PC-3 (cell line): Measurements from ENCODE around the gene KLHDC8B. TPM values are rescaled to one million over a fixed set of nuclear protein-coding genes. Genes with fewer than 3 reads are reported as not detected.
A peak's percentile ranks its signal among the peaks of the same experiment; 100 is the strongest.

Source experiments
- ATAC-seq: fragments of 200-7000 bp; cut with Tn5 transposase; 2 replicates; pipeline ENCODE4 v1.9.1; 2020; ENCODE audit warnings: mild to moderate bottlenecking, moderate library complexity
- BruUV-seq: library from RNA; stranded (reverse); fragments of 400-500 nt; replicated peaks from 2 replicates; lab custom pipeline; 2021; lab: Mats Ljungman, UMichigan
- CTCF ChIA-PET: fragments of 300-600 bp; sonication (Branson Sonifier 250); formaldehyde crosslinking; loops from one replicate; lab custom pipeline; 2022; ENCODE audit warnings: antibody characterized with exemption; lab: Charles Lee
- POLR2A ChIA-PET: fragments of 300-600 bp; sonication (Branson Sonifier 250); formaldehyde crosslinking; loops from one replicate; lab custom pipeline; 2022; ENCODE audit warnings: antibody characterized with exemption; ENCODE audit not compliant: unreplicated experiment; lab: Charles Lee
- DNase-seq: peaks from one replicate; pipeline ENCODE4 v3.0.0-alpha.2; 2015
- H2AFZ ChIP-seq: fragments of 300-600 bp; sonication (generic); 2 replicates; pipeline ENCODE4 v1.6.0; 2016; ENCODE audit warnings: antibody characterized with exemption, low read length
- H3F3A ChIP-seq: fragments of 300-600 bp; sonication (generic); one replicate; pipeline ENCODE4 v1.6.0; 2017; ENCODE audit warnings: antibody characterized with exemption, low read length, control low read depth, mild to moderate bottlenecking; ENCODE audit not compliant: unreplicated experiment
- H3K27ac ChIP-seq: fragments of 300-600 bp; sonication (generic); 2 replicates; pipeline ENCODE4 v1.5.1; 2016; ENCODE audit warnings: mild to moderate bottlenecking, low read length
- H3K27me3 ChIP-seq: fragments of 300-600 bp; sonication (generic); 2 replicates; pipeline ENCODE4 v1.6.1; 2016; ENCODE audit warnings: low read length, mixed read lengths
- H3K36me3 ChIP-seq: fragments of 300-600 bp; sonication (generic); 2 replicates; pipeline ENCODE4 v1.6.1; 2016; ENCODE audit warnings: low read depth, mixed run types, low read length, mixed read lengths
- H3K4me1 ChIP-seq: fragments of 300-600 bp; sonication (generic); 2 replicates; pipeline ENCODE4 v1.5.1; 2016; ENCODE audit warnings: low read length; ENCODE audit not compliant: insufficient read depth
- H3K4me2 ChIP-seq: fragments of 300-600 bp; sonication (generic); 2 replicates; pipeline ENCODE4 v1.6.0; 2016; ENCODE audit warnings: low read length
- H3K4me3 ChIP-seq: fragments of 300-600 bp; sonication (generic); 2 replicates; pipeline ENCODE4 v1.5.1; 2016; ENCODE audit warnings: mild to moderate bottlenecking, low read length, mixed read lengths
- H3K79me2 ChIP-seq: fragments of 300-600 bp; sonication (generic); 2 replicates; pipeline ENCODE4 v1.6.1; 2017; ENCODE audit warnings: low read length, mixed read lengths
- H3K9ac ChIP-seq: fragments of 300-600 bp; sonication (generic); 2 replicates; pipeline ENCODE4 v1.6.0; 2016; ENCODE audit warnings: mild to moderate bottlenecking, low read length
- H3K9me2 ChIP-seq: fragments of 300-600 bp; sonication (generic); replicated peaks from 2 replicates; pipeline ENCODE4 v1.6.1; 2016; ENCODE audit warnings: mixed run types, low read length, mixed read lengths
- H3K9me3 ChIP-seq: fragments of 300-600 bp; sonication (generic); 2 replicates; pipeline ENCODE4 v1.6.1; 2016; ENCODE audit warnings: low read length, mixed read lengths
- H4K20me1 ChIP-seq: fragments of 300-600 bp; sonication (generic); 2 replicates; pipeline ENCODE4 v1.6.1; 2016; ENCODE audit warnings: low read length, mixed read lengths
- CTCF ChIP-seq: fragments of 300-600 bp; sonication (generic); conservative IDR thresholded peaks from 2 replicates; pipeline ENCODE4 v1.5.1; 2017; ENCODE audit warnings: antibody characterized with exemption, low read depth, mild to moderate bottlenecking, low read length
- EZH2 ChIP-seq: fragments of 300-600 bp; sonication (generic); IDR thresholded peaks from one replicate; pipeline ENCODE4 v1.6.1; 2017; ENCODE audit warnings: antibody characterized with exemption, mild to moderate bottlenecking, low read length; ENCODE audit not compliant: unreplicated experiment
- EZH2phosphoT487 ChIP-seq: fragments of 300-600 bp; sonication (generic); IDR thresholded peaks from 2 replicates; pipeline ENCODE4 v1.6.1; 2018; ENCODE audit warnings: mild to moderate bottlenecking, antibody characterized with exemption, low read length, borderline replicate concordance
- intact Hi-C: fragments of 100-400 bp; cut with micrococcal nuclease; formaldehyde crosslinking; loops from 2 replicates; pipeline ENCODE4 v1.9.0; 2023
- total RNA-seq: library from RNA; depleted of rRNA; stranded (reverse); fragments of >200 nt; gene quantifications from 2 replicates; pipeline ENCODE4 v1.2.3, GENCODE V29; 2014

The KLHDC8B gene
- total RNA-seq, 1 experiment from 2014 or later = 34.4 TPM

- CTCF ChIA-PET = no interaction called here
- intact Hi-C loops = loop anchor here (5.0 kb wide), 1 partner anchor 170 kb away; the partner anchor contains the start of gene USP4
- H3K27me3 ChIP-seq = no peaks in the 10 kb centered on the region
- H3K27ac ChIP-seq = no peak overlapping the region
- no peak for TF ChIP-seq CTCF
- TF ChIP-seq EZH2phosphoT487 = no peak
- no peak for TF ChIP-seq EZH2
- H3F3A ChIP-seq = no peaks in the 10 kb centered on the region
- H3K9ac ChIP-seq = no peak overlapping the region
- H3K4me3 ChIP-seq = no peak overlapping the region
- no peaks in the 10 kb centered on the region for H3K9me3 ChIP-seq
- peak overlapping the region; percentile 94 for H3K4me2 ChIP-seq
- H2AFZ ChIP-seq = no peak overlapping the region
- ATAC-seq (no peak), DNase-seq (no peak)
- POLR2A ChIA-PET = interaction anchor here (0.5 kb wide), 1 partner anchor 298 kb away, joined by 9 read pairs; the partner anchor contains the start of gene DAG1
- peaks cover 13% of the 10 kb centered on the region; the same call in 1 of the 2 replicates for H3K4me1 ChIP-seq
- H3K9me2 ChIP-seq = no peaks in the 10 kb centered on the region
- no peaks in the 10 kb centered on the region for H4K20me1 ChIP-seq
- H3K36me3 ChIP-seq = no peaks in the 10 kb centered on the region
- no peaks in the 10 kb centered on the region for H3K79me2 ChIP-seq
- no TSS peak for BruUV-seq
Measured at GRCh38 chr3:49172551-49173041, 1.2 kb downstream of the KLHDC8B start.

- Histone ChIP-seq H3K79me2 (no peaks in the 10 kb centered on the region), H3K9me2 (no peaks in the 10 kb centered on the region), H3K36me3 (no peaks in the 10 kb centered on the region), H3K27me3 (no peaks in the 10 kb centered on the region), H3K9ac (no peak overlapping the region), H4K20me1 (no peaks in the 10 kb centered on the region), H3K9me3 (no peaks in the 10 kb centered on the region), H3K27ac (no peak overlapping the region), H2AFZ (no peak overlapping the region), H3K4me2 (no peak overlapping the region), H3K4me3 (no peak overlapping the region), H3K4me1 (peaks cover 13% of the 10 kb centered on the region; the same call in 1 of the 2 replicates), H3F3A (no peaks in the 10 kb centered on the region)
- DNase-seq = no peak
- ATAC-seq = no peak
- CTCF ChIA-PET = interaction anchor here (0.6 kb wide), 1 partner anchor 23 kb away, joined by 4 read pairs; no protein-coding TSS in a partner anchor
- POLR2A ChIA-PET = interaction anchor here (0.5 kb wide), 3 partner anchors 178 to 297 kb away, joined by 4 to 31 read pairs (median 9); partner anchors contain the start of genes DAG1 and RHOA
- TF ChIP-seq EZH2 (no peak), CTCF (no peak), EZH2phosphoT487 (no peak)
- intact Hi-C loops = loop anchor here (5.0 kb wide), 1 partner anchor 169 kb away; the partner anchor contains the start of gene USP4
- no TSS peak for BruUV-seq
Measured at GRCh38 chr3:49173116-49173791, 1.9 kb downstream of the KLHDC8B start.
